Ecto neural progenitor cell (in vitro differentiated cells): ENCODE data around the gene CNOT3.

Experiments
- DNase-seq: peaks from one replicate; pipeline ENCODE4 v3.0.0-alpha.2; 2018; ENCODE audit warnings: low spot score

CNOT3 gene

DNA sequence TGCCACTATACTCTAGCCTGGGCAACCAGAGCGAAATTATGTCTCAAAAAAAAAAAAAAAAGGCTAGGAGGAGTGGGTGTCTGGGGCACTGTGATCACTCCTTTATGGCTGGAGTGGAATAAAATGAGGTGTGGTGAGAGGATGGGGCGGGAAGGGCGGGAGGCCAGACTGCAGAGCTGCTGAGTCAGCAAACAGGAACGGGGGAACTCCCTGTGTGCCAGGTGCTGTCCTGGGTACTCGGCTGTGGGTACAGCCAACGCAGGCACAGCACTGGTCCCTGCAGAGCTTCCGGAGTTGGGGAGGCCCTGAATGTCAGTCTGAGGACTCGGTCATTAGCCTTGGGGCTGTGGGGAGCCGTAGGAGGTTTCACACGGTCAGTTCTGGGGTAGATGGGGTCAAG, 16.3 kb upstream of the CNOT3 start:
- DNase-seq = no peak

DNA sequence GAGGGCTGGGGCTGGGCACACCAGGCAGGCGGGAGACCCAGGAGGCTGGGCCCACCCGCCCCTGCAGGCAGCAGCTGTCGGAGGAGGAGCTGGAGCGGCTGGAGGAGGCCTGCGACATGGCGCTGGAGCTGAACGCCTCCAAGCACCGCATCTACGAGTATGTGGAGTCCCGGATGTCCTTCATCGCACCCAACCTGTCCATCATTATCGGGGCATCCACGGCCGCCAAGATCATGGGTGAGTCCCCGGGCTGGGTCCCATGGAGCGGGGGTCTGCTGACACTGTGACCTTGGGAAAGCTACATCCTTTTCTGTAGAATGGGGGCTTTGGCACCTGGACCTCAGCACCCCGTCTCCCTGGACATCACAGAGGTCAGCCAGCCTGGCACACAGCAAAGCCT, 13.9 kb upstream of the CNOT3 start:
- no peak for DNase-seq

DNA sequence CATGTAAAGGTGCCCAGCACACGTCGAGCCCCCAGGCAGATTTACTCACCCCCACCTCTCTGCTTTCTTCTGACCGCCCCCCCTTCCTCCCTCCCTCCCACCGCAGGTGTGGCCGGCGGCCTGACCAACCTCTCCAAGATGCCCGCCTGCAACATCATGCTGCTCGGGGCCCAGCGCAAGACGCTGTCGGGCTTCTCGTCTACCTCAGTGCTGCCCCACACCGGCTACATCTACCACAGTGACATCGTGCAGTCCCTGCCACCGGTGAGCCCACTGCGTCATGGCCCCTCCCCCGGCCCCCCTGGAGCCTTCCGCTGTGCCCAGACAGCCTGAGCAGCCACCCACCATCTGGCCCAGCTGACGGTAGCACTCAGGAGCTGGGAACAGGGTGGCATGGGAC, 13.2 kb upstream of the CNOT3 start:
- DNase-seq = no peak

- no peak for DNase-seq
Observed at GRCh38 chr19:54125713-54126112, 11.8 kb upstream of the CNOT3 start.

GRCh38 chr19:54127688-54128440, 9.7 kb upstream of the CNOT3 start:
- DNase-seq = no peak

GRCh38 chr19:54128441-54128725, 9.2 kb upstream of the CNOT3 start:
- no peak for DNase-seq

DNA sequence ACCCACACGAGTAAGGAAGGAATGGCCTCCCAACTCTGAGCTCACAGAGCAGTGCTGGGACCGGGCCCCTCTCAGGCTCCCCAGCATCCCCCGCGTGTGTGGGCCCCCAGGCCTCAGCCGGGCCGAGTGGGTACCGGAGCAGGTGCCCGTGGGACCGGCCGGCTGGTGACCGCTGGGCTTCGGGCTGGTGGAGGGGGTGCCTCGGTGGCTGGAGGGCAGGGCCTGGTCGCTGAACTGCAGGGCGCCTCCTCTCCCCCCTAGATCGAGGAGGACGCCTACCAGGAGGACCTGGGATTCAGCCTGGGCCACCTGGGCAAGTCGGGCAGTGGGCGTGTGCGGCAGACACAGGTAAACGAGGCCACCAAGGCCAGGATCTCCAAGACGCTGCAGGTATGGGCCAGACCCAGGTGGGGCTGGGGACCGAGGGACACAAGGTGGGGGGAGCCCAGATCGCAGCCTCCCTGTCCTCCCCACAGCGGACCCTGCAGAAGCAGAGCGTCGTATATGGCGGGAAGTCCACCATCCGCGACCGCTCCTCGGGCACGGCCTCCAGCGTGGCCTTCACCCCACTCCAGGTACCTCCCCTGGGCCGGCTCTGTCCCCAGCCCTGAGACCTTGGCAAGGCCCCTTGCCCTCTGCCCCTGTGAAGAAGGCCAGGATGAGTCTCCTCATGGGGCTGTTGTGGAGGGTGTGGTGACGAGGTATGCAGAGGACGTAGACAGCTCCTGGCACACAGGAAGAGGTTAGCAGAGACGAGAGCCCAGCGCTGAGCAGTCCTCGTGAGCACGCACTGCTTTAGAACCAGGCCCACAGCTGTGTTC, 8.6 kb upstream of the CNOT3 start:
- DNase-seq = no peak

DNA sequence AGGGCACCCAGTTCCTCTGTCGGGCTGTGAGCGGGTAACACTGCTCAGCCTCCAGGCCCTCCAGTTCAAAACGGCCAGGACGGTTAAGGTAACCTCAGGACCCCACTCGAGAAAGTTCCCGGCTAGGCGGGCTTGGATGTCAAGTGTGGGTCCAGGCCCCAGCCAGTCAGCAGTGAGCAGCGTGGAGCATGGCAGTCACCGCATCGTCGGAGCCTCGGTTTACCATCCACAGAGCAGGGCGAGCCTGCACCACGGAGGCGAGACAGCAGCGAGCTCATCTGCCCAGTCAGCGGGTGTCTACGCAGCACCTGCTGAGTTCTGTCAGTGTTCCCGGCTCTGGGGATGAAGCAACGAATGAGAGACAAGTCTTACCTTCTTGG, 8.0 kb upstream of the CNOT3 start:
- DNase-seq = no peak

DNA sequence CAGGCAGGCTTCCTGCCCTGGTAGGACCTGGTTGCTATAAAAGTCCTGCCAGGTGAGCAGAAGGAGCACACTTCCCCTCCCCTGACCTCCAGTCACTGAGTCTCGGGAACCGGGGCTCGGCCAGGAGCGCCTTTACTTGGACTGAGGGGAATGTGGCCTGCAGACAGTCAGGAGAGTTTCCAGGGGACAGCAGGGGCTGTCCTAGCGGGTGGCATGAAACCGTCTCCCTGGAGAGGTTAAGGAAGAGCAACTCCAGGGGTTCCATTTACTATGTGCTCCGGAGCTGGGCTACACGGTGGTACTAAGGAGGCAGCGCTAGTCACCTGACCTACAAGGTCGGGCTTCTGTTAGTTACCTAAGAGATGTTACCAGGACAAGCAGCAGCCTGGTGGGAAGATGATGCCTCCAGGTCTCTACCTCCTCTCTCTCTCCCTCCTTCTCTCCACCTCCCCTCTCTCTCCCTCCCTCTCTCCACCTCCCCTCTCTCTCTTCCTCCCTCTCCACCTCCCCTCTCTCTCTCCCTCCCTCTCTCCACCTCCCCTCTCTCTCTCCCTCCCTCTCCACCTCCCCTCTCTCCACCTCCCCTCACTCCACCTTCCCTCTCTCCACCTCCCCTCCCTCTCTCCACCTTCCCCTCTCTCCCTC, 4.1 kb upstream of the CNOT3 start:
- DNase-seq = peak; percentile 92

- DNase-seq = no peak
Observed at GRCh38 chr19:54133957-54134590, 3.5 kb upstream of the CNOT3 start.

DNA sequence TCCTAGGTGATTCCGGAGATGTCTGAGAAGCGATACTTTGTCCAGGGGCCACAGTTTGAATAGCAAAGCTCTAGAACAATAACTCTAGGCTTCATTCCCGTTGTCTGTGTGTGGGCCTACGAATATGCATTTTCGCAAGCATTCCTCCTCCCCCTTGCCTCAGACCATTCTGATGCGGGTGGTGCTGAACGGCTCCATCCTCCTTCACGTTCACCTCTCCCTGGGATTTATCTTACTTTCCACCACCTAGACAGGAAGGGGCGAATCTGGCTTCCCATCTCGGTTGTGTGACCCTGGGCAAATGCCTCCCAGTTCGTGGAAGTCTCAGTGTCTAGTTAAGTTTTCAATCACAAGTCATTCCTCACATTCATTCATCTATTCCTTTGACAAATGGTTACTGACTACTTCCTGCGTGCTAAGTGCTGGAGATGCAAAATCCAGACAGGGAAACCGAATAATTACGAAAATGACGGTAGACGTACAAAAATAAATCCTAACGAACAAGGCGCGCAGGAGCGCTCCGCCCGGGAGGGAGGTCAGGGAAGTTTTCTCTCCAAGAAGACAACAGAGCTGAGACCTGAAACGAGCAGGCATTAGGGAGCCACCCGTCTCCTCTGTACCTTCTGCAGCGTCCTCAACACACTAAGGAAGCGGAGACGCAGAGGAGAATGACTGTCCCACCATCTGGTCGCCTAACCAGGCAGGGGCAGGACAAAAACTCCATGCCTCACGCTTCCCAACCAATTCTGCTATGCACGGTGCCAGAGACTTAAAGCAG, 1.3 kb upstream of the CNOT3 start:
- peak; percentile 54 for DNase-seq

GRCh38 chr19:54136864-54137698, 481 bp upstream of the CNOT3 start:
- peak; percentile 100 for DNase-seq

DNA sequence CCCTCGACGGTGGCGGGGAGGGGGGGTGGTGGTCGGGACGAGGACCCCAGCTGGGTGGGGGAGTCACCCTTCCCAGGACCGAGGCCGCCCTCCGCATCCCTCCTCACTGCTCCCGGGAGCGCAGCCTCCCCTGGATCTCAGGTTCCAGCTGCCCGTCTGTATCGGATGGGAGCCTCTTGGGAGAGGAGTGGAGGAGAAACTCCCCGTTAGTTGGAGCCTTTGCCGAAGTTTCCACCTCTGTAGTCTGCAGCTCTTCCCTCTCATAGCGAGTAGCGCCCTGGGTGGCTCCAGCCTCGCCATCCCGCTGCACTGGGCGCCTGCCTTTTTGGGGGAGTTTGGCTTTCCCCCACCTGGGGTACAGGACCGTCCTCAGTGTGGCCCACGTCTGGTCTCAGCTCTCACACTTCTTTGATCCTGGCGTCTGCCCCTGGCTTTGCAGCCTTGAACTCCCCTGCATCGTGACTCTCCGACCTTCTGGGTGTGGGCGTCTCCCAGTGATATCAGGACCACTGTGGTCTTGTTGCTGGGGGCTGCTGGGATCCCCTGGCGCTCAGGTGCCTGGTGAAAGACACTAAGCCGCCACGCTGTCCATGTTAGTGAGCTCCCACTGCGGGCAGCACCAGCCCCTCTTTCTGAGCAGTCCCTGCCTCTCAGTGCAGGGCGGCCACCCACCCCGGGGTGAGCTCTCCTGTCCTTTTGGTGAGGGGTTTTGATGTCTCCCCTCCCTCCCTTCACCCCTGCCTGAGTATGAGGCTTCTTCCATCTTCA, 1.1 kb downstream of the CNOT3 start:
- DNase-seq = peak; percentile 59

GRCh38 chr19:54141356-54141755, 3.8 kb downstream of the CNOT3 start:
- DNase-seq = no peak

DNA sequence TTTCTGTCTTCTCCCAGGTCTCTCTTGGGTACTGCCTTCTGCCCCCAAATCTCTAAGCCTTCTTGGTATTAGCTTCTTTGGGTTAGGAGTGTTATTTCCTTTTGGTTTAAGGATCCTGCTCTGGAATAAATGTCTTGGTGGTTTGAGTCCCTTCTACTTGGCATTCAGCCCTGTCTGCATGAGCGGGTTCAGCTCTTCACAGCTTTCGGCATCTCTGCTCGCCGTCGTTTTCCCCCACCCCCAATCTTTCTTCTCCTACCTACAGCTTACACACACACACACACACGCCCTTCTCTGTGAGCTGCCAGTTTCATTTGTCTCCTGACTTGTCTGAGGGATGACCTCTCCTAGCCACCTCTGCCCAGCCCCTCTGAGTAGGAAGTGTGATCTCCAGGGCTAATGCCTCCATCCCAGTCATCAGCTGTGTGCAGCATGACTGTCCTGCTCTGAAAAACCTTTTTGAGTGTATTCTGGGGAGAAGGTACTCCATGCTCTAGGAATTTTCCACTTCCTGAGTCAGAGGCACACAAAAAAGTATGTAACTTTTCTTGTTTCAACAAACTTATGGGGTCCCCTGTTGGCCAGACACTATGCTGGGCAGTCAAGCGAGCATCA, 4.7 kb downstream of the CNOT3 start:
- no peak for DNase-seq

DNA sequence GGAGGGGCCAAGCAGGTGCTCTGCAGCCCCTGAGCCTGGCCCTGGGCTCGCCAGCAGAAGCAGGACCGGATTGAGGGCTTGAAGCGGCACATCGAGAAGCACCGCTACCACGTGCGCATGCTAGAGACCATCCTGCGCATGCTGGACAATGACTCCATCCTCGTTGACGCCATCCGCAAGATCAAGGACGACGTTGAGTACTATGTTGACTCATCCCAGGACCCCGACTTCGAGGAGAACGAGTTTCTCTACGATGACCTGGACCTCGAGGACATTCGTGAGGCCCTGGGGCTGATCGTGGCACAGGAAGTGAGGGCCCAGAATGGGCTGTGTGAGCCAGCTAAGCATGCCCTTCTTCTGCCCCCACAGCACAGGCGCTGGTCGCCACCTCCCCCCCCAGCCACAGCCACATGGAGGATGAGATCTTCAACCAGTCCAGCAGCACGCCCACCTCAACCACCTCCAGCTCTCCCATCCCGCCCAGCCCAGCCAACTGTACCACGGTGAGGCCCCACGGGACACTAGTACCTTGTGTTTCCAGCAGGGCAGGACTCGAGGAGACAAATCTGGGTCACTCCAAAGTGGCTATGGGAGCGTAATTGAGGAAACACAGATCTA, 8.1 kb downstream of the CNOT3 start:
- no peak for DNase-seq

DNA sequence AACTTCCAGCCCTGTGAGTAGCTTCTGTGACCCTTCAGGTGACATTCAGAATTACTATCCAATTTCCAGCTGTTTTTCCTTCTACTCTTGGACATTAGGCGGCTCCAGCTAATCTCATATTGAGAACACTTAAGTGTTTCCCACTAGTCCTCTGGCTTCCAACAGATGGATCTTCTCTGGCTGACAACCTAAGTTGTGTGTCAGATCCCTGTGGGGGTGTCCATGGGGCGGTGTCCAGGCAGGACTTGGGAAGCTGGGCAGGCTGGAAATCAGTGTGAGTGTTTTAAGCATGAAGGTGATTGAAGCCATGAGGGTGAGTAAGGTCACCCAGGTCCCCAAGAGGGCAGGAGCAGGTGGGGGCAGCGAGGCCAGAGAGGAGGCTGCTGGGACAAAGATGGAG, 10.1 kb downstream of the CNOT3 start:
- no peak for DNase-seq

GRCh38 chr19:54148158-54148557, 10.6 kb downstream of the CNOT3 start:
- no peak for DNase-seq

DNA sequence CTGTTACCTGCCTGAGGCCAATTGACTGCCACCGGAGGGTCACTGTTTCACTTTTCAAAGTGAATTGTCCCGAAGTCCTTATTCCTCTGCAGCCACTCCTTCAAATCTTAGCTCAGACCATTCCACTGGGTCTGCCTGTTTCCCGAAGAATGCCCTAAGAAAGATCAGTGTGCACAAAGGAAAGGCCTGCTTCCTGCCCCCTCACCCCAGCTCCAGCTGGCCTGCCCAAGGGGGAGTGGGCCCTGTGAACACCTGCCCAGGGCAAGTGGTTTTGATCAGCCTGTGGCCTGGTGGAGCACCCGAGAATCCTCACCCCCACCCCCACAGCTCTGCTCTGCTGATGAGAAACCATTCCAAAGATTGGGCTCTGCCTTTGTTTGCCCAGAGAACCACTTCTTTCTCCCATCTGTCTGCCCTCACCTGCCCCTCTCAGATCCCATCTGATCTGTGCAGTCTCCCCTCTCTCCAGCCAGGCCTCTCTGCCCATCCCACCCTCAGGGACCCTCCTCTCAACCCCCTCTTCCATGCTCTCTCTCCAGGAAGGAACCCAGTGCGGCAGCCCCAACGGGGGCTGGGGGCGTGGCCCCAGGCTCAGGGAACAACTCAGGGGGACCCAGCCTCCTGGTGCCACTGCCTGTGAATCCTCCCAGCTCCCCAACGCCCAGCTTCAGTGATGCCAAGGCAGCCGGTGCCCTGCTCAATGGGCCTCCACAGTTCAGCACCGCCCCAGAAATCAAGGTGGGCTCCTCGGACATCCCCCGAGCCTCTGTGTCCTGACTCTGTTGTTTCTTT, 11.7 kb downstream of the CNOT3 start:
- no peak for DNase-seq
